ENCODE results near the gene CREB3L2.
A peak's percentile ranks its signal among the peaks of the same experiment; 100 is the strongest.

CREB3L2 gene

DNA sequence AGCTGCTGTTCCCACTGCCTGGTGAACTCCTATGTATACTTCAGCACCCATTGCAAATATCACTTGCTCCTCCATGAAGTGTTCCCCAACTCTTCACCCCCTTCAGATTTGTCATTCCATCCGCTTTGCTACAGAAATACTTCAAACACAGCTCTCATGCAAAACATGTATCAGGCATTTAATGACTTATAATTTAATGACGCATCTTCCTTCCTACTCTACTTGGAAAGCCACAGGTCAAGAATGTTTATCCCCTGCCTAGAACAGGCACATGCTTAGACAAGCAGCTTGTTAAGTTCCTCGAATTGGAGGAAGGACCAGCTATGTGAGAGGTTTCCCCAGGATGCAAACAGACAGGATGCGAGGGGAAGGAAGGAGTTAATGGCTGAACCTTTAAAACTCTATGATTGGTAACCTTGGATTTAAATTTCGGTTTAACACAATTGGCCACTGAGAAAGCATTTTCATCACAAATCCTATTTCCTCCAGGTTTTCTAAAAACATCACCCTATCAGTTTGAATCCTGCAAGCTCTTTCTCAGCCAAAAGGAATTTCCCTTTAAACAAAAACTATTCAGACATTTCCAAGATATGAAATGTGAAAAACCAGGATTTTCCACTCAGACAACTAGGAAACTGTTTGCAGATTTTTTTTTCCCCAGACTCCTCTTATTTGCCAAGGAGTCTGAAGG lies 11.5 kb downstream of the CREB3L2 start:
- DNase-seq (ENCODE audit: low spot score): no peak
- TF ChIP-seq, protein P1, sequence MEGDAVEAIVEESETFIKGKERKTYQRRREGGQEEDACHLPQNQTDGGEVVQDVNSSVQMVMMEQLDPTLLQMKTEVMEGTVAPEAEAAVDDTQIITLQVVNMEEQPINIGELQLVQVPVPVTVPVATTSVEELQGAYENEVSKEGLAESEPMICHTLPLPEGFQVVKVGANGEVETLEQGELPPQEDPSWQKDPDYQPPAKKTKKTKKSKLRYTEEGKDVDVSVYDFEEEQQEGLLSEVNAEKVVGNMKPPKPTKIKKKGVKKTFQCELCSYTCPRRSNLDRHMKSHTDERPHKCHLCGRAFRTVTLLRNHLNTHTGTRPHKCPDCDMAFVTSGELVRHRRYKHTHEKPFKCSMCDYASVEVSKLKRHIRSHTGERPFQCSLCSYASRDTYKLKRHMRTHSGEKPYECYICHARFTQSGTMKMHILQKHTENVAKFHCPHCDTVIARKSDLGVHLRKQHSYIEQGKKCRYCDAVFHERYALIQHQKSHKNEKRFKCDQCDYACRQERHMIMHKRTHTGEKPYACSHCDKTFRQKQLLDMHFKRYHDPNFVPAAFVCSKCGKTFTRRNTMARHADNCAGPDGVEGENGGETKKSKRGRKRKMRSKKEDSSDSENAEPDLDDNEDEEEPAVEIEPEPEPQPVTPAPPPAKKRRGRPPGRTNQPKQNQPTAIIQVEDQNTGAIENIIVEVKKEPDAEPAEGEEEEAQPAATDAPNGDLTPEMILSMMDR (IDR thresholded peaks at IDR 0.05): no peak
- Histone ChIP-seq H3K27ac (peak overlapping the region; percentile 79 to 88), H3K4me3 (peak overlapping the region; percentile 43)

DNA sequence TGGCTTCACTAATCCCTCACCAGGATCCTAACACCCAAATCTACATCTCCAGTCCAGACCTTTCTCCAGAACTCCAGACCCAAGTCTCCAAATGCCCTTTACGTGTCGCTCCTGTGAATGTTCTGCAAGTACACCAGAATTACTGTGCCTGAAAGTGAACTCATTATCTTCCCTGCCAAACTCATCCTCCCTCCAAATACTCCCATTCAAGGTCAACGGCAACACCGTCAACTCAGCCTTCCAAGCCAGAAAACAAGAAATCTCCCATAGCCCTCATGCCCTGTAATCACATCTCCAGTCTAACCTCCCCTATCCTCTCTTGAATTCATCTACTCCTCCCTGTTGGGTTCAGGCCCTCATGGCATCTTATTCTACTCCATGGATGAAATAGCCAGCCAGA lies 12.3 kb downstream of the CREB3L2 start:
- TF ChIP-seq, protein P1 (IDR thresholded peaks at IDR 0.05): no peak
- no peak for DNase-seq (ENCODE audit: low spot score)
- peak overlapping the region; percentile 79 to 88 for H3K27ac ChIP-seq
- H3K4me3 ChIP-seq: peak overlapping the region; percentile 43

DNA sequence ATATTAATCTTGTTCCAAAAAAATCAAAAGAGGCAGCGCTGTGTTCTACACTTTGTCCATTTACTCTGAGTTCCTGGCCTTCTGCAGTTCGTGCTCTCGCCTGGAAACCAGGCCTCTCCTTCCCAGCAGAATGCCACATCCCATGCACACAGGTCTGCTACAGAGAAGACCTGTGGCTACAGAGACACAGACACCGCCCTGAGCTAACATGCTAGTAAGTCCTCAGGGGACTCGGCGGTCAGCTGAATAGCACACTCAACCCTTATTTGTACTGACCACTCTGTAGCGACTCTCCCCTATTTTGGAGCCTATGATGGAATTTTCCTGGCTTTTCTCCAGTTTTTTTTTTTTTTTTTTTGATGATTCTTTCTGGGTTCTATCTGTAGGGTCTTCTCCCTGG lies 12.8 kb downstream of the CREB3L2 start:
- DNase-seq (ENCODE audit: low spot score): no peak
- peak overlapping the region; percentile 79 to 88 for H3K27ac ChIP-seq
- TF ChIP-seq, protein P1 (IDR thresholded peaks at IDR 0.05): no peak
- H3K4me3 ChIP-seq: peak overlapping the region; percentile 37

DNA sequence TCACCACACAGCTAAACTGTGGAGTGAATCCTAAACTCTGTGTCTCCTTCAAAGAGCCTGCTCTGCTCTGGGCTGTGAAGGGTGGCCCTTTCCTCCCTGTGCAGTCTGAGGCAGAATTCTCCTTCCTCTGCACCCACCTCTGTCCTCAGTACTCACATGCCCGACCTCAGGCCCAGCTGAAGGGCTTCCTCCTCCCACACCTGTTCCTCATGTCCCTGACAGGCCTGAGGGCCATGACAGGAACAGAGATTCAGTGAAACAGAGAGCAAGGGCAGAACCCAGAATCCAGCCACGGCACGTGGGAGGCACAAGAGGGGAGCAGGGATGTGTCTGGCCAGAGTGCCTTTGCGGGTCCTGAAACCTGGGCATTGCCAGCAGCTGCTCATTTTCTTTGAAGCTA lies 13.9 kb downstream of the CREB3L2 start:
- TF ChIP-seq, protein P1 (IDR thresholded peaks at IDR 0.05): no peak
- no peak for DNase-seq (ENCODE audit: low spot score)
- Histone ChIP-seq H3K4me3 (no peak overlapping the region), H3K27ac (peak overlapping the region; percentile 63 to 88)

DNA sequence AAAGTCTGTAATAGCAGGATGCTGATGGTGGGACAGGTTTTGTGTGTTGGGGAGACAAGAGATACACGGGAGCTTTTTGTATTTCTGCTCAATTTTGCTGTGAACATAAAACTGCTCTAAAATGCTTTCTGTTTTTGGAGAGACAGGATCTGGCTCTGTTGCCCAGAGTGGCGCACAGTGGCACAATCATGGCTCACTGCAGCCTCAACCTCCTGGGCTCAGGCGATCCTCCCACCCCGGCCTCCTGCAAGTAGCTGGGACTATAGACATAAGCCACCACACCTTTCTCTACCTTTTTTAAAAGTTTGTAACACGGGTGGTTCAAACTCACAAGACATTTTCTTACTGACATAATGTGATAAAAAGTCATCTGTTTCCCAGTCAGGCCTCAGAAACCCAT lies 14.3 kb downstream of the CREB3L2 start:
- peak overlapping the region; percentile 63 to 88 for H3K27ac ChIP-seq
- TF ChIP-seq, protein P1 (IDR thresholded peaks at IDR 0.05): no peak
- no peak overlapping the region for H3K4me3 ChIP-seq

DNA sequence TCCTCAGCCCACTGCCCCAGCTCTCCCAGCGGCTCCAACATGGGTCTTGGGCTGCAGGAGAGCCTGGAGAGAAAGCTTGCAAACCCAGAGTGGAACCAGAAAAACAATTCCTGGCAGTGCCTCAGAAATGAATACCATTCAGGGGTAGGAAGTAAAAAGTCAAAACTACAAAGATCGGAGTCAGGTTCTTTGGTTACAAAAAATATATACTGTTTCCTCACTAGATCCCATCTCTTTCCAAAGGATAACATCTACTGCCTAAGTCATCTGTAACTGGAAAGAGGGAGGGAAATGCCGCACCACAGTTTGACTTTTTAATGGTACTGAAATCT lies 14.9 kb downstream of the CREB3L2 start:
- TF ChIP-seq, protein P1 (IDR thresholded peaks at IDR 0.05): no peak
- Histone ChIP-seq H3K27ac (peak overlapping the region; percentile 63 to 88), H3K4me3 (peak overlapping the region; percentile 49)
- DNase-seq (ENCODE audit: low spot score): no peak

More for the DNA sequence above, 14.3 kb downstream of the CREB3L2 start:
- DNase-seq (ENCODE audit: low spot score): no peak

DNA sequence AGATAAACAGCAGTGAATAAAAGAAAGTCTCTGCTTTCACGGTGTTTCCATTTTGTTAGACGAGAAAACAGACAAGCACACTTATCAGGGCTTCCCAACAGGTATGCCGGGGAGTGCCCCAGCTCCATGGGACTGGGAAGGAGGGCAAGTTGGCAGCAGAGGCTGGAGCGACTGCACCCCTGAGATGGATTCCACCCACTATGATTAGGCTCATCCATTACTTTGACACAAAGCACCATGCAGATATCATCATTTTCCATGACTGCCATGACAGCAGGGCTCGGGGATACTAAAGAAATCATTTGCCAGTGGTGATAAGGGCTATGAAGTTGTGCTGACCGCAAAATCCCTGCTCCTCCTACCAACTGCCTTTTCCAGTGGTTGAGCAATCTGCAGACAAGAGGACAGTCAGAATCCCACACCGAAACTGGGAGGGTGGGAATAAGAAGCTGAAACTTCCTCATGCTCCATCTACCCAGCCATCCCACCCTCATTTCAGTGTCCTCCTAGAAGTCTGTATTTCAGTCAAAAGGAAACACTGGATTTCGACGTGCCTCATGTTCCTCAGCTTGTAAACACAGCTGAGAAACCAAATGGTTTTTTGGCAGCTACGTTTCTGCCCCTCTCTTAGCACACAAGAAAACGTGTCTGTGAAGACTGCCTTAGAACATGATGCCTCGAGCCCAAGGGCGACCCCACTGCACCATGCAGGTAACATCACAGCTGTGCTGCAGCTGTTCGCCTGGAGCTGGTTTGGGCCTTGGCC lies 15.5 kb downstream of the CREB3L2 start:
- DNase-seq (ENCODE audit: low spot score): no peak
- Histone ChIP-seq H3K4me3 (peak overlapping the region; percentile 49), H3K27ac (peak overlapping the region; percentile 63 to 88)
- TF ChIP-seq, protein P1 (IDR thresholded peaks at IDR 0.05): no peak
